Embryonic facial prominence (tissue), 1 donor: Measurements from ENCODE around the gene ERG28.
"Not testable (repeated sequence)": the region's sequence is repeated elsewhere in the genome, so short reads cannot be mapped to it uniquely, and the experiment has no call there.

Source experiments
- DNase-seq: peaks from one replicate; pipeline ENCODE4 v3.0.0-alpha.2; 2016; ENCODE audit errors: extremely low spot score

Gene ERG28

GRCh38 chr14:75660630-75661498, at the start of gene ERG28, which contains the start of gene TTLL5:
TSS of gene ERG28 (minus strand) at chr14:75660876. CDS start at chr14:75657502, 3,374 bp downstream.
TSS of gene TTLL5 (plus strand) at chr14:75661246. CDS start at chr14:75663150, 1,904 bp downstream.
- peak; percentile 94 for DNase-seq

GRCh38 chr14:75709207-75709812, 48.6 kb upstream of the ERG28 start:
- DNase-seq = peak; percentile 79

DNA sequence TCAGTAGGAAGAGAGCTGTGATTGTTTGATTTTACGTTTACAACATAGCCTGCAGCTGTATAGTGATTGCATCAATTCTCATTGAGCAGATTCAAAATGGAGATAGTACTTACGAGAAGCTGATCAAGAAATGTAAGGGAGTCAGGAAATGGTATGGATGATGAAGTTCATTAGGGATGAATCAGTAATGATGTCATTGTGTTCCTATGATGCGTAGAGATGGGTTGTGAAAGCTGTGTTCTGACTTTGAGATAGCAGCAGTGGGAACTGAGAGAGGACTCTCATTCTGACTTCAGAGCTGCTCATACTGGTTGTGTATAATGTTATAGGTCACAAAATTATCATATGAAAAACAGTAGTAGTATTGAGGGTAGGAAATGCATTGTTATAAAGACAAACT, 44.3 kb upstream of the ERG28 start:
- DNase-seq = no peak

DNA sequence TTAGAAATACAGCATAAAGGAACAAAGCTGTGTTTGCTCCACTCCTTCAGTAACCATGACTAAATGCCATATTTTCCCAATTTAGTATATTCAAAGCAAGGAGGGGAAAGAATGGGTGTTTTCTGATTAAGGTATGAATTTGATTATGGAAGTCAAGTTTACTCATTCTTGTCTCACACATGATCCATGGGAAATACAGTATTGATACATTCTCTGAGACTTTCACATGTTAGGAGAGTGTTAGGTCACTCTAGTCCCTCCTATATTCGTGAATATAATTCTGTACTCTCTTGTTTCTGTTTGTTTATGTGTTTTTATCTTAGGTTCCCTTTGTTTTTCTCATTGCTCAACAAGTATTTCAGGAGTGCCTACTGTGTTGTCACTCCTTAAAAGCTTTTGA, 42.8 kb upstream of the ERG28 start:
- DNase-seq = no peak

DNA sequence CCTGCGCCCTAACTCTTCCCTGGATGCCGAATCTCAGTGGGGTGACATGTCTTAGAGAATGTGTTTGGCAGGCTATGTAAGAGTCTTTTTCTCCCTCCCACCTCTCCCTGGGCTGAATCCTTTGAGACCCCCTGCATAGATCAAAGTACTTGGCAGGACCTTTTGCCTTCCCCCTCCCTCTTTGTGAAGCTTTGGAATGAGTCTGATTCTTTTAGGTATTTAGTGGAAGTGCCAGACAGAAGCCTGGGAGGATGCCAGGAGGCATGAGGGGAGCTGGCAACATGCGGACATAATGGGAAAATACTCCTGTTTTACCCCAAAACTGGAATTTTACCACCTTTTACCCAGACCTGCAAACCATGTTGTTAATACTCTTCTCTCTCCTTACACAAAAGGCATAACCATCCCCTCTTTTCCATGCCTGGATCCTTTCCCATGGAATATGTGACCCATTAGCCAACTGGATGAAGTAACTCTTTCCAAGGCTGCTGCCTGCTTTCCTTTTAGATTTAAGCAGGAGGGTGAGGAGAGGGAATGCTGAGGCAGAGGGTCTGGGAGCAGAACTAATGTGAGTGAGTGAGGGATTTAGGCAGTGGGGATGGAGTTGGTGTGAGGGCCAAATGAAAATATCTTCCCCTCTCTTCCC, 42.1 kb upstream of the ERG28 start:
- DNase-seq = no peak

DNA sequence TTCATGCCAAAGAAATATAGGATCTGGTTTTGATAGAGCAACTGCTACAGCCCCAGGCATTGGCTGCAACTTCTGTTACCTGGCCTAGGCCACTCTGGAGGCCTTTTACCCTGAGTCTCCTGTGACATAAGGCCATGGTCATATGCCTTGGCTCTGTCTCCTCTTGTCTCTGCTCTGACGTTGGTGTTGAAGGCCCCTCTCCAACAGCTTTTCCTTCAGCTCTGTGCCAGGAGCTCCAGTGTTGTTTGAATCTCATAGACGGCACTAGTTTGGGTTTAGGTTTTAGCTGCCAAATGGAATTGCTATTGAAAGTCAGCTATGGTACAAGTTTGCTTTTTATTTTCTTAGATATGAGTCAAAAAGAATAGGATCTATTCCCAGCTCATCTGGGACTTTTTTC, 41.4 kb upstream of the ERG28 start:
- no peak for DNase-seq

DNA sequence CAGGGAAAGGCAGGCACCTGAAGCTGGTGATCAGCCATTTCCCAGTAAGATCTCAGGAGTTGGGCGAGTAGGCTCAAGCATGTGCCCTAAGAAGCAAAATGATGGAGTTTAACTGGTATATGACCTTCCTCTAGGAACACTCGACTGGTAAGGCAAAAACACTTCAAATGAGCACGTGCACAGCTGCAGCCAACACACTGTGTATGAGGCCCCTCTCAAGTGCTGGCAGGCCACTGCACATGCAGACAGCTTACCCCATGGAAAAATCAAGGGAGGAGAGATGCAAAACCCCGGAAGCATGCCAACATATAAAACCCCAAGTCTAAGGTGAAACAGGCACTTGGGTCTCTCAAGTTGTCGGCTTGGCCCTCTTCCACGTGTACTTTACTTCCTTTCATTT, 39.6 kb upstream of the ERG28 start:
- DNase-seq = no peak

DNA sequence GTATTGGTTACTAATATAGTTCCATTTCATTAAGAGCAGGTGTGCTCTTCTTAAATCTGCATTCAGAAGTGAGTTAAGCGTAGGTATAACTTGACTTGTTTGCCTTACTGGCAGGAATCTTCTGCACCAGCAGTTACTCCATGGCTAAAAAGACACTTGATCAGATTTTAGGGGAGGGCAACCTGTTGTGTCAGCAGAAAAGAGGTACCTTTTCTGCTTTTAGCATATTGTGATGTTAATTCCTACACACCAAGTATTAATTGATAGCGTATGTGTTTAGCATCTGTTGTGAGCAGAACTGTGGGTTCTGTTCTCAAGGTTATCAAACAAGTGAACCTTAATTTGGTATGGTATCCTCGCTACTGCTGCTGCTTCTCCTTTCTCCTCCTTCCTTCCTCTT, 38.7 kb upstream of the ERG28 start:
- no peak for DNase-seq

- no peak for DNase-seq
Observed at GRCh38 chr14:75697918-75698317, 37.2 kb upstream of the ERG28 start.

GRCh38 chr14:75697386-75697785, 36.7 kb upstream of the ERG28 start:
- DNase-seq = no peak

DNA sequence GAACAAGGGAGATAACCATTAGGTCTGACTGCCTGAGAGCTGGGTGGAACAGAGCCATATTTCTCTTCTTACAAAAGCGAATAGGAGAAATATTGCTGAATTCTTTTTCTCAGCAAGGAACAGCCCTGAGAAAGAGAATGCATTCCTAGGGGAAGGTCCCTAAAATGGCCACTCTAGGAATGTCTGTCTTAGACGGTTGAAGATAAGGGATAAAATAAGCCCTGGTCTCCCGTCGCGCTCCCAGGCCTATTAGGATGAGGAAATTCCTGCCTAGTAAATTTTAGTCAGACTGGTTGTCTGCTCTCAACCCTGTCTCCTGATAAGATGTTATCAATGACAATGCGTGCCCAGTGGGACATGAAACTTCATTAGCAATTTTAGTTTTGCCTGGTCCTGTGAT, 34.3 kb upstream of the ERG28 start:
- DNase-seq = not testable (repeated sequence)

DNA sequence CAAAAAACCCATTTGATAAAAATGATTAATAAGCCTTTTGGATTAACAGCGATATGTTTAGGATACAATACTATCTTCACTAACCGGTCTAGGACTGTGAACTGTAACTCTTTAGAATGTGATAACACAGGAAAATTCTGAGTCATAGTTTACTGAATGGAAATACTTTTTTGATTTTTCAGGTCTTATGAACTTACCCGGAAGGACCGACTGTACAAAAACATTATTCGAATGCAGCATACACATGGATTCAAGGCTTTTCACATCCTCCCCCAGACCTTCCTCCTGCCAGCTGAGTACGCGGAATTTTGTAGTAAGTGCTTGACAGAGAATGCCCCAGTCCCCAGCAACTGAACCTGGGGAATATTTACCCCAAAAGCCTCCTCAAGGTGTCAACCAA, 29.3 kb upstream of the ERG28 start:
- no peak for DNase-seq

DNA sequence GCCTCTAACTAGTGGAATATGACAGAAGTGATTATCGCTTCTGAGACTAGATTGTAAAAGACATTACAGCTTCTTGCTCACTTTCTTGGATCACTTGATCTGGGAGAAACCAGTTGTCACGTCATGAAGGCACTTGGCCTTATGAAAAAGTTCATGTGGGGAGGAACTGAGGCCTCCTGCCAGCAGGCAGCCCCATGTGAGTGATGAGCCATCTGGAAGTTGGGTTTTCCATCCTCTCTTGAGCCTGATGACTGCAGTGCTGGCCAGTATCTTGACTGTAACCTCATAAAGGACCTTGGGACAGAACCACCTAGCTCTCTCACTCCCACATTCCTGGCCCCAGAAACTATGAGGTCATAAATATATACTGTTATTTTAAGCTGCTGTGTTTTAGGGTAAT, 28.3 kb upstream of the ERG28 start:
- no peak for DNase-seq

- no peak for DNase-seq
Observed at GRCh38 chr14:75685910-75686309, 25.2 kb upstream of the ERG28 start.

DNA sequence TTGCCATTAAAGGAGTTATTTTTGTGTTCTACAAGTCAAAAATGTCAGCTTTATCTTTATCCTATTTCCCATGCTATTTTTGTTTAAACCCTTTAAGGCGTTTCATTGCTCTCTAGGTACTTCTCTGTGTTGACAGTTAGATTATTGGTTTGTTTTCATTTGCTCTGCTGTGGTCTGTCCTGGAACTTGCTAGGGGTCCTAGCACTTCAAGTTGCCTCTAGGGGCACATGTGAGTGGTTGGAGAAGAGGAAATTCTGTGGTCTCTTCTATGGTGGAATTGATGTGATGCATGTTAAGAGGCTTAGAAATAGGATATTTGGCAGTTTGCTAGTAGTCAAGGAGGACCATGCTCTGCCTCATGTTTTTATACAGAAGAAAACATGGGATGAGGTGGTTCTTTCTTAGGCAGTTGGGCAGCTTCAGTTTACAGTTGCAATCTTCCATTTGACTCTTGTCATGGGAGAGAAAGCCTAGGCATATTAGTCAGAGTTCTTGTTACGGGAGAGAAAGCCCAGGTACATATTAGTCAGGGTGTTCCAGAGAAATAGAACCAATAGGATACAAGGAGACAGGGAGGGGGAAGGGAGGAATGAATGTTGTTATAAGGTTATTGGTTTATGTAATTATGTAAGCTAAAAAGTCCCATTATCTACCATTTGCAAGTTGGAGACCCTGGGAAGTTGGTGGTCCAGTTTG, 14.7 kb upstream of the ERG28 start:
- no peak for DNase-seq

- no peak for DNase-seq
Observed at GRCh38 chr14:75673345-75674035, 12.8 kb upstream of the ERG28 start.

DNA sequence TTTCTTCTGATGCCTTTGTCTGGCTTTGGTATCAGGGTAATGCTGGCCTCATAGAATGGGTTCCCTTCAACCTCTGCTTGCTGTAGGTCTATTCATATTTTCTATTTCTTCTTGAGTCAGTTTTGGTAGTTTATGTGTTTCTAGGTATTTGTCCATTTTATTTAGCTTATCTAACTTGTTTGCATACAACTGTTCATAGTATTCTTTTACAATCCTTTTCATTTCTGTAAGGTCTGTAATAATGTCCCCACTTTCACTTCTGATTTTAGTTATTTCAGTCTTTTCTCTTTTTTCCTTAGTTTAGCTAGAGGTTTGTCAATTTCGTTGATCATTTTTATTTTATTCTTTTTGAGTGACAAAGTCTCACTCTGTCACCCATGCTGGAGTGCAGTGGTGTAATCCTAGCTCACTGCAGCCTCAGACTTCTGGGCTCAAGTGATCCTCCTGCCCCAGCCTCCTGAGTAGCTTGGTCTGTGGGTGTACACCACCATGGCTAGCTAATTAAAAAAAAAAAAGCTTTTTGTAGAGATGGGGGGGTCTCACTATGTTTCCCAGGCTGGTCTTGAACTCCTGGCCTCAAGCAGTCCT, 12.0 kb upstream of the ERG28 start:
- DNase-seq = no peak

DNA sequence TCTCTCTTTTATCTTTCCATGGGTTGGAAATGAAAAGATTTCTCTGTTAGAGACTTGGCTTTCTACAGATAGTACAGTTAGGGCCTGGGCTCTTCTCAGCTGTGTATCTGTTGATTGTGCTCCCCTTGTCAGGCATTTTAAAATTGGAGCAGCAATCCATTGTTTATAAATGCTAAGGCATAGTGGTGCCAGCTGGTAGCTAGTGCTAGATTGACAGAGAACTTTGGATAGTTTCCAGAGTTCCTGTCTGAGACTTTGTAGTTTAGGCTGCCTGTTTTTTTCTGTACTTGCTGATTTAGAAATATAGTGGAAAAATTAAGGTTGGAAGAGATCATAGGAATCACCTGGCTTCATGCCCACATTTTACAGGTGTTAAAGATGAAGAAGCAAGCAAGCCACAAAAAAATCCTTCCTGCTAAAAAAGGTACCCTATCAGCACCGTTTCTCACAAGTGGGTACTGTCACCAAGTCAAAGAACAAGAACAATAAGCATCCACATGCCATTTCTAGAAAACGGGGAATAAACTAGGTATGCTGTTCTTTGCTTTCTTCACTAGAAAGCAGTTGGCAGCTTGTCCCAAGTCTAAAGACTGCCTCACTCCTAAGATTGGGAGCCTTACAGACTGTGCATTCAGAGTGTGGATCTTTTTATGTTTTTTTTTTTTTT, 6.6 kb upstream of the ERG28 start:
- no peak for DNase-seq

- no peak for DNase-seq
Observed at GRCh38 chr14:75662966-75663365, 2.3 kb upstream of the ERG28 start.

- no peak for DNase-seq
Observed at GRCh38 chr14:75661499-75661814, 781 bp upstream of the ERG28 start.

DNA sequence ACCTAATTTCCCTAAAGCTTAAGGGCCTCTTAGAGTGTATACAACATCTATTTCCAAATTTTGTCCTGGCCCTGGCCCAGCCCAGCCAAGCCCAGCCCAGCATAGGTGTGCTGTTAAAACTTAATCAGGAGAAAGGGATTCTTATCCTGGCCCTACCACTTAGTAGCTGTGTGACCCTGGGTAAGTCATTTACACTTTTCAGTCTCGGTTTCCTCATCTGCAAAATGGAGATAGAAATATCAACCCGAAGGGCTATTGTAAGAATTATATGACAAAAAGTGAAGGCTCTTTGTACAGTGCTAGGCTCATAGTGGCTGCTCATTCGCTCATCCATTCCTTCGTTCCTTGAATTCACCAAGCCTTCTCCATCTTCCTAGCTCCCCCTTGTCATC, 442 bp downstream of the ERG28 start:
- DNase-seq = no peak
